MCF 10A (cell line): ENCODE measurements around the gene A4GNT. TPM values are rescaled to one million over a fixed set of nuclear protein-coding genes. Genes with fewer than 3 reads are reported as not detected.
A peak's percentile ranks its signal among the peaks of the same experiment; 100 is the strongest.
"Not testable (repeated sequence)": the region's sequence is repeated elsewhere in the genome, so short reads cannot be mapped to it uniquely, and the experiment has no call there.

Source experiments
- BruUV-seq: library from RNA; stranded (reverse); fragments of 400-500 nt; replicated peaks from 2 replicates; lab custom pipeline; 2021; lab: Mats Ljungman, UMichigan
- CTCF ChIA-PET: fragments of 300-600 bp; sonication (Branson Sonifier 250); formaldehyde crosslinking; extraction: SDS; loops from one replicate; lab custom pipeline; 2021; ENCODE audit warnings: antibody characterized with exemption, inconsistent platforms; lab: Yijun Ruan, JAX
- POLR2A ChIA-PET: fragments of 300-600, 350-650 bp; sonication (Branson Sonifier 250); formaldehyde crosslinking; extraction: SDS; loops from one replicate; lab custom pipeline; 2020; ENCODE audit warnings: antibody characterized with exemption, inconsistent platforms; lab: Yijun Ruan, JAX
- DNase-seq: peaks from one replicate; pipeline ENCODE4 v3.0.0-alpha.2; 2018; ENCODE audit not compliant: unreplicated experiment
- H3K27ac Mint-ChIP-seq: one replicate; pipeline ENCODE4 v1.8.0; 2022; ENCODE audit warnings: mild to moderate bottlenecking, low read depth, mixed read lengths; ENCODE audit not compliant: unreplicated experiment
- H3K27me3 Mint-ChIP-seq: one replicate; pipeline ENCODE4 v1.8.0; 2022; ENCODE audit warnings: mixed read lengths; ENCODE audit not compliant: insufficient read depth, unreplicated experiment
- H3K36me3 Mint-ChIP-seq: one replicate; pipeline ENCODE4 v1.8.0; 2022; ENCODE audit warnings: mild to moderate bottlenecking, moderate library complexity, mixed read lengths; ENCODE audit not compliant: insufficient read depth, unreplicated experiment
- H3K4me1 Mint-ChIP-seq: one replicate; pipeline ENCODE4 v1.8.0; 2022; ENCODE audit warnings: mixed read lengths; ENCODE audit not compliant: insufficient read depth, unreplicated experiment
- H3K4me3 Mint-ChIP-seq: one replicate; pipeline ENCODE4 v1.8.0; 2022; ENCODE audit warnings: mild to moderate bottlenecking, moderate library complexity, mixed read lengths; ENCODE audit not compliant: unreplicated experiment
- H3K9me3 Mint-ChIP-seq: one replicate; pipeline ENCODE4 v1.8.0; 2022; ENCODE audit warnings: mixed read lengths; ENCODE audit not compliant: unreplicated experiment
- CTCF ChIP-seq: fragments of 200-600 bp; IDR thresholded peaks from one replicate; pipeline ENCODE4 v1.8.0; 2022; ENCODE audit warnings: antibody characterized with exemption, mild to moderate bottlenecking; ENCODE audit not compliant: unreplicated experiment
- intact Hi-C: fragments of 100-400 bp; cut with micrococcal nuclease; formaldehyde crosslinking; loops from 2 replicates; pipeline ENCODE4 v1.14.1; 2022
- total RNA-seq: library from RNA; stranded (reverse); gene quantifications from 2 replicates; pipeline ENCODE4 v1.2.3, GENCODE V29; 2022

Gene A4GNT
- total RNA-seq, 1 experiment from 2014 or later, result not detected

- ChIA-PET CTCF (interaction anchor here (1.0 to 12.5 kb wide), 5 partner anchors 11 to 60 kb away, joined by 3 to 743 read pairs (median 5); no protein-coding TSS in a partner anchor), POLR2A (interaction anchor here (0.6 to 3.6 kb wide), 9 partner anchors 9 to 63 kb away, joined by 3 to 39 read pairs (median 3); partner anchors contain the start of gene DBR1)
- Mint-ChIP-seq H3K27ac (peak overlapping the region; percentile 98), H3K4me3 (peak overlapping the region; percentile 55), H3K27me3 (no peaks in the 10 kb centered on the region), H3K4me1 (peaks cover 21% of the 10 kb centered on the region), H3K9me3 (no peaks in the 10 kb centered on the region), H3K36me3 (peaks cover 11% of the 10 kb centered on the region)
- BruUV-seq, result no TSS peak
- intact Hi-C loops, result no loop called here
- DNase-seq, result peak; percentile 93
- TF ChIP-seq CTCF, result no peak
These were observed 19.8 kb downstream of the A4GNT start for GRCh38 chr3:138112362-138112761.

- no peaks in the 10 kb centered on the region for H3K4me1 Mint-ChIP-seq
- ChIA-PET CTCF (interaction anchor here (0.6 to 1.1 kb wide), 2 partner anchors 13 to 17 kb away, joined by 3 read pairs; no protein-coding TSS in a partner anchor), POLR2A (no interaction called here)
- no TSS peak for BruUV-seq
- intact Hi-C loops, result no loop called here
- TF ChIP-seq CTCF, result no peak
- no peak overlapping the region for H3K27ac Mint-ChIP-seq
- H3K4me3 Mint-ChIP-seq, result no peak overlapping the region
- H3K27me3 Mint-ChIP-seq, result no peaks in the 10 kb centered on the region
- H3K9me3 Mint-ChIP-seq, result no peaks in the 10 kb centered on the region
- H3K36me3 Mint-ChIP-seq, result peaks cover 11% of the 10 kb centered on the region
- no peak for DNase-seq
These were observed 26.6 kb downstream of the A4GNT start for GRCh38 chr3:138105598-138105997.

GRCh38 chr3:138103466-138103865, 28.7 kb downstream of the A4GNT start:
- no peaks in the 10 kb centered on the region for H3K9me3 Mint-ChIP-seq
- no peaks in the 10 kb centered on the region for H3K4me1 Mint-ChIP-seq
- intact Hi-C loops, result no loop called here
- no peak overlapping the region for H3K4me3 Mint-ChIP-seq
- ChIA-PET CTCF (interaction anchor here (0.5 to 1.1 kb wide), 7 partner anchors 11 to 386 kb away, joined by 3 to 5 read pairs (median 4); no protein-coding TSS in a partner anchor), POLR2A (interaction anchor here (1.2 kb wide), 1 partner anchor 9 kb away, joined by 3 read pairs; no protein-coding TSS in a partner anchor)
- no peak for TF ChIP-seq CTCF
- H3K36me3 Mint-ChIP-seq, result peaks cover 8% of the 10 kb centered on the region
- H3K27ac Mint-ChIP-seq, result no peak overlapping the region
- H3K27me3 Mint-ChIP-seq, result no peaks in the 10 kb centered on the region
- BruUV-seq, result no TSS peak
- no peak for DNase-seq

- H3K4me3 Mint-ChIP-seq, BruUV-seq, H3K27ac Mint-ChIP-seq, H3K27me3 Mint-ChIP-seq, H3K9me3 Mint-ChIP-seq, H3K36me3 Mint-ChIP-seq, H3K4me1 Mint-ChIP-seq, intact Hi-C loops, DNase-seq: not testable (repeated sequence)
- CTCF ChIA-PET, result interaction anchor here (0.5 to 1.8 kb wide), 8 partner anchors 11 to 1754 kb away, joined by 3 to 9 read pairs (median 4); no protein-coding TSS in a partner anchor
- POLR2A ChIA-PET, result interaction anchor here (0.7 to 1.0 kb wide), 2 partner anchors 10 to 15 kb away, joined by 3 to 4 read pairs; no protein-coding TSS in a partner anchor
These were observed 30.7 kb downstream of the A4GNT start for GRCh38 chr3:138101351-138101940.
